GM18511 (cell line): ENCODE results near the gene EBI3.
"Not testable (repeated sequence)": the region's sequence is repeated elsewhere in the genome, so short reads cannot be mapped to it uniquely, and the experiment has no call there.

ENCODE experiments used
- ATAC-seq: cut with Tn5 transposase; IDR thresholded peaks from one replicate; pipeline ENCODE4 v1.9.1; 2021; ENCODE audit warnings: mild to moderate bottlenecking, moderate library complexity; ENCODE audit not compliant: unreplicated experiment

Gene EBI3

GRCh38 chr19:4274321-4274686 is 45.0 kb downstream of the EBI3 start:
- not testable (repeated sequence) for ATAC-seq

GRCh38 chr19:4277191-4277696 is 47.9 kb downstream of the EBI3 start:
- no peak for ATAC-seq

GRCh38 chr19:4278010-4278409 is 48.7 kb downstream of the EBI3 start:
- ATAC-seq, result no peak

- ATAC-seq, result no peak
Observed at GRCh38 chr19:4278419-4279266, 49.3 kb downstream of the EBI3 start, which contains the start of gene SHD. TSS of gene SHD (plus strand) at chr19:4279266. CDS start at chr19:4280064, 798 bp downstream.

- ATAC-seq, result no peak
Observed at GRCh38 chr19:4279267-4279529, 49.9 kb downstream of the EBI3 start.

GRCh38 chr19:4279530-4280422 is 50.5 kb downstream of the EBI3 start:
- ATAC-seq, result no peak

GRCh38 chr19:4284176-4284958 is 55.0 kb downstream of the EBI3 start:
- no peak for ATAC-seq

GRCh38 chr19:4284974-4285373 is 55.7 kb downstream of the EBI3 start:
- ATAC-seq, result no peak

GRCh38 chr19:4286141-4286540 is 56.8 kb downstream of the EBI3 start:
- ATAC-seq, result not testable (repeated sequence)
